HG03175 (cell line): Measurements from ENCODE around the gene TMEM254.
"Not testable (repeated sequence)": the region's sequence is repeated elsewhere in the genome, so short reads cannot be mapped to it uniquely, and the experiment has no call there.

Experiments used
- ATAC-seq: cut with Tn5 transposase; IDR thresholded peaks from one replicate; pipeline ENCODE4 v1.9.1; 2021; ENCODE audit warnings: mild to moderate bottlenecking, moderate library complexity; ENCODE audit not compliant: unreplicated experiment

TMEM254 gene

GRCh38 chr10:80132299-80133139, 54.1 kb downstream of the TMEM254 start, which contains the start of gene PLAC9:
PLAC9 (plus strand) TSS chr10:80132730; CDS start chr10:80132763, 33 bp downstream.
- ATAC-seq, result no peak

- ATAC-seq, result no peak
Observed at GRCh38 chr10:80133206-80133605, 54.7 kb downstream of the TMEM254 start.

- ATAC-seq, result not testable (repeated sequence)
Observed at GRCh38 chr10:80133687-80134086, 55.2 kb downstream of the TMEM254 start.

GRCh38 chr10:80136134-80136571, 57.7 kb downstream of the TMEM254 start:
- ATAC-seq, result no peak

GRCh38 chr10:80137031-80137862, 58.8 kb downstream of the TMEM254 start:
- no peak for ATAC-seq

GRCh38 chr10:80137920-80138319, 59.5 kb downstream of the TMEM254 start:
- ATAC-seq, result no peak

GRCh38 chr10:80139265-80139664, 60.8 kb downstream of the TMEM254 start:
- ATAC-seq, result no peak

- ATAC-seq, result no peak
Observed at GRCh38 chr10:80140251-80140650, 61.8 kb downstream of the TMEM254 start.

- ATAC-seq, result no peak
Observed at GRCh38 chr10:80141696-80142460, 63.4 kb downstream of the TMEM254 start.
